ENCODE results near the gene TSPEAR.

The TSPEAR gene

GRCh38 chr21:44456214-44456914, 255.0 kb downstream of the TSPEAR start:
- DNase-seq = no peak

DNA sequence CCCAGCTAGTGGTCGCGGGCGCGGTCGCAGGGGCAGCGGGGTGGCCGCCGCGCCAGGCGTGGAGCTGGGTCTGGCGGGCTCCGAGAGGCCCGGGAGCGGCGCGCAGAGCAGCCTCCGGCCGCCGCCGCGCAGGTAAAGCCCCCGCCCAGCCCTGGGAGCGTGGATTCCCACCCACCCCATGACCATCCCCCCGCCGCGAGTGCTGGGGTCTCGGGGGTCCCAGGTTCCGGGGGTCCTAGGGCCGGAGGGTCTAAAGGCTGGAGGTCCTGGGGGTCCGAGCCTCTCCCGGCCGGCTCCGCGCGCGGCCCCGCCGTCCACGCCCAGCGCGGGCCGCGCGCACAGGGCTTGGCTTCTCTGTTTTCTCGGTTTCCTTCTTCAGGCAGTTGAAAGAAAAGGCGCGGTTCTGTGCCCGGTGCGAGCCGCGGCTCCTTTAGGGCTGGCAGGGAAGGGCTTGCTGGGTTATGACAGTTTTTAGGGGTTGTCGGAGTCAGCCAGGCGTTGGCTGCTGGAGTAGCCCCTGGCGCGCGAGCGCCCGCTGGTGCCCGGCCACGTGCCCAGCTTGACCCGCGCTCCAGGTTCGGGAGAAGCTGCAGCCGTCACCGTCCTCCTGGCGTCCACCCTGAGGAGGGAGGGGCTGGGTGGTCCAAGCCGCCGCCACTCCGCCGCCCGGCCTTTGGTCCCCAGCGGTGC, 255.7 kb downstream of the TSPEAR start:
- peak; percentile 70 for DNase-seq

- peak; percentile 90 for DNase-seq
Observed at GRCh38 chr21:44454747-44455523, 256.4 kb downstream of the TSPEAR start, which contains the start of gene LRRC3. LRRC3 (plus strand) TSS chr21:44455510; CDS start chr21:44456645, 1,135 bp downstream.

GRCh38 chr21:44454058-44454457, 257.3 kb downstream of the TSPEAR start:
- no peak for DNase-seq

DNA sequence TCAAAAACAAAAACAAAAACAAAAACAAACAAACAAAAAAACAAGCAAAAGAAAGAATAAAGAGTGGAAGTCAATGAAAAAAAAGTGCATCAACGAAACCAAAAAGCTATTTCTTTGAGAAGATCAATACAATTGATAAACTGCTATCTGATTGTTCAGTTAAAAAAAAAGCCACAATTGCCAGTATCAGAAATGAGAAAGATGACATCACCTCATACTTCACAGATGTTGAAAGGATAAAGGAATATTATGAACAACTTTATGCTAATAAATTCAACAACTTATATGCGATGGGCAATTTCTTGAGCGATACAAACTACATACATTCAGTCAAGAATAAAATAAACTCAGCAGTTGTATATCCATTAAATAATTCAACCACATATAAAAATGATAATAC, 258.3 kb downstream of the TSPEAR start:
- DNase-seq = no peak

DNA sequence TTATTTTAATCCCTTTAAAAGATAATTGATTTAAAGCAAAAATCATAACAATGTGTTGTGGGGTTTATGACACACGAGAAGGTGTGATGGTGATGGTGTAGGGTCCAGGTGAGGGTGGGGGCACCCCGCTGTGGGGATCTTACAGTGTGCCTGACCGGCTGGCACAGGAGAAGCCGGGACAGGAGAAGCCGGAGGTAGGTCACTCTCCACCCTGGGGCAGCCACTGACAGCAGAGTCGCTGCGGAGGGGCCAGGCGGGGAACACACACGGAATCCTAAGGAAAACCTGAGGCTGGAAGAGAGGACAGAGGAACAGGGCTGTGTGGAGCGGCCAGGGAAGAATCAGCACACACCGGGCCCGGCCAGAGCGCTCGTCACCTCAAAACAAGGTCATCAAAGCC, 260.4 kb downstream of the TSPEAR start:
- no peak for DNase-seq

- no peak for DNase-seq
Observed at GRCh38 chr21:44450402-44450801, 261.0 kb downstream of the TSPEAR start.

GRCh38 chr21:44449473-44450363, 261.7 kb downstream of the TSPEAR start:
- DNase-seq = no peak

GRCh38 chr21:44448651-44449131, 262.7 kb downstream of the TSPEAR start:
- no peak for DNase-seq
